Measurements from ENCODE around the gene PRODH.
"Not testable (repeated sequence)": the region's sequence is repeated elsewhere in the genome, so short reads cannot be mapped to it uniquely, and the experiment has no call there.

The PRODH gene

GRCh38 chr22:18960166-18960820, 24.2 kb upstream of the PRODH start:
- H3K9me3 Mint-ChIP-seq; H3K27ac Mint-ChIP-seq; H3K36me3 Mint-ChIP-seq; H3K4me3 Mint-ChIP-seq; DNase-seq (ENCODE audit: low spot score in 2 of 2); H3K4me1 Mint-ChIP-seq; ATAC-seq: not testable (repeated sequence)

- ATAC-seq; H3K4me3 Mint-ChIP-seq; H3K9me3 Mint-ChIP-seq; H3K27ac Mint-ChIP-seq; H3K36me3 Mint-ChIP-seq; DNase-seq (ENCODE audit: low spot score in 2 of 2); H3K4me1 Mint-ChIP-seq: not testable (repeated sequence)
These were observed 23.6 kb upstream of the PRODH start for GRCh38 chr22:18959741-18960140.

- not testable (repeated sequence) for H3K4me1 Mint-ChIP-seq; H3K36me3 Mint-ChIP-seq; H3K9me3 Mint-ChIP-seq; H3K4me3 Mint-ChIP-seq; DNase-seq (ENCODE audit: low spot score in 2 of 2)
- H3K27ac Mint-ChIP-seq, result peak overlapping the region; percentile 16
- peak; percentile 2 for ATAC-seq
These were observed 23.2 kb upstream of the PRODH start for GRCh38 chr22:18959266-18959665.

- ATAC-seq, result peak; percentile 52
- H3K36me3 Mint-ChIP-seq, result not testable (repeated sequence)
These were observed 22.6 kb upstream of the PRODH start for GRCh38 chr22:18958738-18959137.

GRCh38 chr22:18958321-18958705, 22.2 kb upstream of the PRODH start:
- not testable (repeated sequence) for H3K27ac Mint-ChIP-seq; DNase-seq (ENCODE audit: low spot score in 2 of 2); ATAC-seq; H3K36me3 Mint-ChIP-seq; H3K4me3 Mint-ChIP-seq; H3K9me3 Mint-ChIP-seq; H3K4me1 Mint-ChIP-seq

More at GRCh38 chr22:18958738-18959137, 22.6 kb upstream of the PRODH start:
- not testable (repeated sequence) for H3K4me3 Mint-ChIP-seq; H3K4me1 Mint-ChIP-seq; H3K9me3 Mint-ChIP-seq; DNase-seq (ENCODE audit: low spot score in 2 of 2)
- peak overlapping the region; percentile 16 for H3K27ac Mint-ChIP-seq

- H3K4me3 Mint-ChIP-seq; H3K27ac Mint-ChIP-seq; H3K36me3 Mint-ChIP-seq; DNase-seq (ENCODE audit: low spot score in 2 of 2); H3K9me3 Mint-ChIP-seq; H3K4me1 Mint-ChIP-seq; ATAC-seq: not testable (repeated sequence)
These were observed 21.7 kb upstream of the PRODH start for GRCh38 chr22:18957621-18958320.

- H3K27ac Mint-ChIP-seq; H3K4me1 Mint-ChIP-seq; ATAC-seq; H3K9me3 Mint-ChIP-seq; H3K4me3 Mint-ChIP-seq; H3K36me3 Mint-ChIP-seq; DNase-seq (ENCODE audit: low spot score in 2 of 2): not testable (repeated sequence)
These were observed 20.9 kb upstream of the PRODH start for GRCh38 chr22:18956956-18957355.

- H3K9me3 Mint-ChIP-seq; H3K27ac Mint-ChIP-seq; H3K4me1 Mint-ChIP-seq; DNase-seq (ENCODE audit: low spot score in 2 of 2); H3K4me3 Mint-ChIP-seq; ATAC-seq; H3K36me3 Mint-ChIP-seq: not testable (repeated sequence)
These were observed 20.2 kb upstream of the PRODH start for GRCh38 chr22:18956121-18956895.

GRCh38 chr22:18955696-18956095, 19.6 kb upstream of the PRODH start:
- H3K36me3 Mint-ChIP-seq, result no peaks in the 10 kb centered on the region
- peaks cover 8% of the 10 kb centered on the region for H3K4me1 Mint-ChIP-seq
- H3K27ac Mint-ChIP-seq, result no peak overlapping the region
- no peak overlapping the region for H3K4me3 Mint-ChIP-seq
- DNase-seq (ENCODE audit: low spot score in 2 of 2) (no peak), ATAC-seq (no peak)
- H3K9me3 Mint-ChIP-seq, result no peaks in the 10 kb centered on the region

GRCh38 chr22:18954990-18955571, 19.0 kb upstream of the PRODH start:
- H3K27ac Mint-ChIP-seq, result no peak overlapping the region
- H3K36me3 Mint-ChIP-seq, result no peaks in the 10 kb centered on the region
- ATAC-seq (no peak), DNase-seq (ENCODE audit: low spot score in 2 of 2) (no peak)
- H3K4me3 Mint-ChIP-seq, result no peak overlapping the region
- H3K9me3 Mint-ChIP-seq, result no peaks in the 10 kb centered on the region
- H3K4me1 Mint-ChIP-seq, result peaks cover 8% of the 10 kb centered on the region

- not testable (repeated sequence) for H3K9me3 Mint-ChIP-seq, H3K27ac Mint-ChIP-seq, H3K4me3 Mint-ChIP-seq, H3K4me1 Mint-ChIP-seq, H3K36me3 Mint-ChIP-seq
- DNase-seq (ENCODE audit: low spot score in 2 of 2) (peak; percentile 55 to 82), ATAC-seq (peak; percentile 65)
These were observed 18.4 kb upstream of the PRODH start for GRCh38 chr22:18954303-18954989.

GRCh38 chr22:18953128-18953527, 17.0 kb upstream of the PRODH start:
- DNase-seq (ENCODE audit: low spot score in 2 of 2); H3K27ac Mint-ChIP-seq; H3K4me3 Mint-ChIP-seq; H3K9me3 Mint-ChIP-seq; H3K36me3 Mint-ChIP-seq; ATAC-seq; H3K4me1 Mint-ChIP-seq: not testable (repeated sequence)

- no peaks in the 10 kb centered on the region for H3K36me3 Mint-ChIP-seq
- H3K27ac Mint-ChIP-seq, result no peak overlapping the region
- ATAC-seq (no peak), DNase-seq (ENCODE audit: low spot score in 2 of 2) (no peak)
- H3K9me3 Mint-ChIP-seq, result no peaks in the 10 kb centered on the region
- H3K4me1 Mint-ChIP-seq, result no peaks in the 10 kb centered on the region
- no peak overlapping the region for H3K4me3 Mint-ChIP-seq
These were observed 15.9 kb upstream of the PRODH start for GRCh38 chr22:18952022-18952421.

- H3K27ac Mint-ChIP-seq, result no peak overlapping the region
- H3K4me3 Mint-ChIP-seq, result no peak overlapping the region
- ATAC-seq, result no peak
- H3K4me1 Mint-ChIP-seq, result no peaks in the 10 kb centered on the region
- no peak for DNase-seq (ENCODE audit: low spot score in 2 of 2)
- H3K9me3 Mint-ChIP-seq, result no peaks in the 10 kb centered on the region
- H3K36me3 Mint-ChIP-seq, result no peaks in the 10 kb centered on the region
These were observed 14.0 kb upstream of the PRODH start for GRCh38 chr22:18950141-18950540.

- ATAC-seq, result no peak
- Mint-ChIP-seq H3K4me1 (no peaks in the 10 kb centered on the region), H3K36me3 (no peaks in the 10 kb centered on the region), H3K9me3 (no peaks in the 10 kb centered on the region), H3K4me3 (no peak overlapping the region), H3K27ac (no peak overlapping the region)
- peak in 1 of 2 donors; percentile 29 for DNase-seq (ENCODE audit: low spot score in 2 of 2)
These were observed 11.8 kb upstream of the PRODH start for GRCh38 chr22:18947905-18948304.

Measured in stimulated activated effector memory CD8-positive, alpha-beta T cell treated with anti-CD3 and anti-CD28 coated beads, Interleukin-12 subunit alpha, Interleukin-12 subunit beta, amount 100 ng/mL, for 72 hours (primary cell).